Kidney (tissue), 14 donors: Measurements from ENCODE around the gene BPIFA2. TPM values are rescaled to one million over a fixed set of nuclear protein-coding genes. Genes with fewer than 3 reads are reported as not detected.

ENCODE experiments used
- DNase-seq, 5 donors: peaks; one replicate each; pipeline ENCODE4 v3.0.0-alpha.2; 2013 to 2020
- FAIRE-seq: peaks from 2 replicates; lab custom pipeline; 2012; peaks lifted over from hg19 to GRCh38; lab: Jason Lieb, UNC
- H3K27ac ChIP-seq, 2 donors: one replicate each; pipeline ENCODE4 v1.7.0; 2013; ENCODE audit warnings: low read depth in 2 of 2, low read length in 2 of 2, inconsistent platforms in 1 of 2
- H3K27me3 ChIP-seq: one replicate; pipeline ENCODE4 v1.7.1; 2013; ENCODE audit warnings: low read length, inconsistent platforms; ENCODE audit not compliant: control insufficient read depth, insufficient read depth
- H3K36me3 ChIP-seq, 3 donors: one replicate each; pipeline versions ENCODE4 v1.7.0 to v1.7.1; 2013; ENCODE audit warnings: low read length in 3 of 3, control low read depth in 1 of 3, inconsistent platforms in 1 of 3; ENCODE audit not compliant: insufficient read depth in 3 of 3, control insufficient read depth in 2 of 3
- H3K4me1 ChIP-seq, 3 donors: one replicate each; pipeline versions ENCODE4 v1.7.0 to v1.7.1; 2013; ENCODE audit warnings: low read length in 3 of 3, inconsistent platforms in 1 of 3, low read depth in 1 of 3; ENCODE audit not compliant: control insufficient read depth in 2 of 3, insufficient read depth in 2 of 3
- H3K4me3 ChIP-seq, 3 donors: one replicate each; pipeline versions ENCODE4 v1.7.0 to v1.8.1; 2013; ENCODE audit warnings: low read length in 3 of 3, control low read depth in 1 of 3, inconsistent platforms in 1 of 3
- H3K9ac ChIP-seq, 3 donors: one replicate each; pipeline versions ENCODE4 v1.7.0 to v1.7.1; 2013; ENCODE audit warnings: low read length in 3 of 3, control low read depth in 1 of 3, inconsistent platforms in 1 of 3
- H3K9me3 ChIP-seq, 3 donors: one replicate each; pipeline versions ENCODE4 v1.7.0 to v1.7.1; 2013; ENCODE audit warnings: low read length in 3 of 3, control low read depth in 1 of 3, inconsistent platforms in 1 of 3; ENCODE audit not compliant: control insufficient read depth in 2 of 3, insufficient read depth in 1 of 3
- CTCF ChIP-seq: IDR thresholded peaks from 3 replicates; pipeline ENCODE4 v1.5.1; 2012; ENCODE audit warnings: mild to moderate bottlenecking, moderate library complexity, borderline replicate concordance; ENCODE audit not compliant: insufficient read depth; ENCODE audit errors: extremely low read depth
- intact Hi-C: fragments of 100-400 bp; cut with DNase I; formaldehyde crosslinking; loops from one replicate; pipeline ENCODE4 v1.11.1; 2022
- polyA plus RNA-seq: library from polyadenylated mRNA; stranded (reverse); fragments of 350-450 nt; fragmentation: Illumina TruSeq; extraction: RNeasy Lipid Tissue Mini Kit (QIAGEN cat#74804); gene quantifications from one replicate; pipeline ENCODE4 v1.2.3, GENCODE V29; 2014; ENCODE audit warnings: low read depth, low replicate concordance; ENCODE audit not compliant: insufficient read depth
- total RNA-seq: library from RNA; stranded (reverse); fragmentation: NEBNext Ultra II Directional; extraction: Animal tissue kit (Norgen Biotek cat#: 25700); gene quantifications from one replicate; pipeline ENCODE4 v1.2.1, GENCODE V29; 2021
- donor health status: control.
- donor health status: control.
- donor health status: control.
- donor health status: control.
- donor health status: control.
- donor health status: DM: yes; HTN: yes; CAD: no.
- donor health status: Normal renal cell carcinoma (clear cell type).

BPIFA2 gene
- total and polyA plus RNA-seq, 2 donors from 2014 or later, result 0.54 TPM; not detected in 1

GRCh38 chr20:33163856-33164762 lies 3.9 kb upstream of the BPIFA2 start:
- DNase-seq (no peak), FAIRE-seq (no peak)
- Histone ChIP-seq H3K4me3 (no peak overlapping the region), H3K9me3 (peaks cover 0 to 6% (median 0%) of the 10 kb centered on the region in 3 donors), H3K27ac (no peak overlapping the region), H3K9ac (no peak overlapping the region), H3K36me3 (no peaks in the 10 kb centered on the region), H3K27me3 (no peaks in the 10 kb centered on the region), H3K4me1 (no peaks in the 10 kb centered on the region)
- intact Hi-C loops, result no loop called here
- no peak for TF ChIP-seq CTCF

- no peak for TF ChIP-seq CTCF
- intact Hi-C loops, result no loop called here
- H3K4me3 ChIP-seq, result no peak overlapping the region
- FAIRE-seq, result no peak
- peaks cover 0 to 10% (median 0%) of the 10 kb centered on the region in 3 donors for H3K9me3 ChIP-seq
- no peaks in the 10 kb centered on the region for H3K4me1 ChIP-seq
- no peaks in the 10 kb centered on the region for H3K36me3 ChIP-seq
- no peaks in the 10 kb centered on the region for H3K27me3 ChIP-seq
- no peak overlapping the region for H3K27ac ChIP-seq
- H3K9ac ChIP-seq, result no peak overlapping the region
- no peak for DNase-seq
Measured at GRCh38 chr20:33164763-33165095, 3.2 kb upstream of the BPIFA2 start.

GRCh38 chr20:33165416-33166055 lies 2.4 kb upstream of the BPIFA2 start:
- TF ChIP-seq CTCF, result no peak
- peaks cover 0 to 10% (median 0%) of the 10 kb centered on the region in 3 donors for H3K9me3 ChIP-seq
- DNase-seq (no peak), FAIRE-seq (no peak)
- H3K36me3 ChIP-seq, result no peaks in the 10 kb centered on the region
- intact Hi-C loops, result no loop called here
- no peaks in the 10 kb centered on the region for H3K27me3 ChIP-seq
- no peak overlapping the region for H3K27ac ChIP-seq
- H3K4me3 ChIP-seq, result no peak overlapping the region
- H3K9ac ChIP-seq, result no peak overlapping the region
- no peaks in the 10 kb centered on the region for H3K4me1 ChIP-seq
